ENCODE measurements around the gene LSM4. TPM values are rescaled to one million over a fixed set of nuclear protein-coding genes. Genes with fewer than 3 reads are reported as not detected.
A peak's percentile ranks its signal among the peaks of the same experiment; 100 is the strongest.

The LSM4 gene
- total RNA-seq, 2 donors from 2014 or later: 74.8 to 90.2 TPM

- no peaks in the 10 kb centered on the region for H3K36me3 ChIP-seq
These were observed 10.8 kb upstream of the LSM4 start for GRCh38 chr19:18333680-18334079.

DNA sequence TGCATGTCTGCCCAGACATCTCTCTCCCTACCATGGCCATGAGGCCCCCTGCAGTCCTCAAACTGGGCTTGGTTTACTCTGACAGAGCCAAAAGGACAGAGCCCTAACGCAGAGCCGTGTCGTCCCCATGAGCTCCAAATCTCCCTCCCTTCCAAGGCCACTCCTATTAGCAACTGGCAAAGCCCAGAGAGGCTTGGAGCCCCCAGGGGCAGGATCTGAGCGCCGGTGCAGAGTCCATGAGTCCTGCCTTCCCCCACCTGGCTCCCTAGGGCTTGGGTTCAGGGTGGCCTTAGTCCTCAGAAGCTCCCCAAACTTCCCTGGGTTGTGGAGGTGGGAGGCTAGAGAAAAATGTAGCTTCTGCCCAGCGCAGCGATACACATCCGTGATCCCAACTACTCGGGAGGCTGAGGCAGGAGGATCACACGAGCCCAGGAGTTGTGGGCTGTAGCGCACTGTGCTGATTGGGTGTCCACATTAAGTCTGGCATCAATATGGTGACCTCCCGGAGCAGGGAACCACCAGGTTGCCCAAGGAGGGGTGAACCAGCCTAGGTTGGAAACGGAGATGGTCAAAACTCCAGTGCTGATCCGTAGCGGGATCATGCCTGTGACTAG is 10.1 kb upstream of the LSM4 start:
- H3K4me1 ChIP-seq (ENCODE audit: control insufficient read depth in 1 of 2, low read depth in 2 of 2): peaks cover 4 to 10% of the 10 kb centered on the region in 2 donors
- H3K36me3 ChIP-seq: no peaks in the 10 kb centered on the region
- DNase-seq (ENCODE audit: low spot score) (no peak), ATAC-seq (ENCODE audit: insufficient number of reproducible peaks, low FRiP score, low read depth) (no peak)
- H3K9me3 ChIP-seq: no peaks in the 10 kb centered on the region
- no peak overlapping the region for H3K27ac ChIP-seq
- H3K27me3 ChIP-seq (replicated peaks; ENCODE audit: insufficient read depth): no peaks in the 10 kb centered on the region
- TF ChIP-seq CTCF (IDR thresholded peaks at IDR 0.05): no peak
- H3K4me3 ChIP-seq: no peak overlapping the region

More at GRCh38 chr19:18333680-18334079, 10.8 kb upstream of the LSM4 start:
- no peaks in the 10 kb centered on the region for H3K27me3 ChIP-seq (replicated peaks; ENCODE audit: insufficient read depth)
- DNase-seq (ENCODE audit: low spot score) (no peak), ATAC-seq (ENCODE audit: insufficient number of reproducible peaks, low FRiP score, low read depth) (no peak)
- H3K27ac ChIP-seq: no peak overlapping the region
- no peaks in the 10 kb centered on the region for H3K9me3 ChIP-seq
- no peak overlapping the region for H3K4me3 ChIP-seq
- peaks cover 4 to 9% of the 10 kb centered on the region in 2 donors for H3K4me1 ChIP-seq (ENCODE audit: control insufficient read depth in 1 of 2, low read depth in 2 of 2)
- no peak for TF ChIP-seq CTCF (IDR thresholded peaks at IDR 0.05)

DNA sequence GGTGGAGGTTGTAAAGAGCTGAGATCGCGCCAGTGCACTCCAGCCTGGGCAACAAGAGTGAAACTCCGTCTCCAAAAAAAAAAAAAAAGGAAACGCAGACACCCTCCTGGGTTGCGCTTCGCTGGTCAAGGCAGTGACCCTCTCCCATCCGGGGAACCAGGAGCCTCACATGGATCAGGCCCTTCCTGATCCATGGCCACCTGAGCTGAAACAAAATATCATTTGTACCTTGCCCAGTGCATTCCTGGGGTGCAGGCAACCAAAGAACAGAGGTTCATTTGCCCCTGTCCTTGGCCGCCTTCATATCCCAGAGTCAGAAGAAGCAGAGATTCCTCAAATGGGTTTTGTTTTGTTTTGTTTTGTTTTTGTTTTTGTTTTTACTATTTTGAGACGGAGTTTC is 8.0 kb upstream of the LSM4 start:
- no peaks in the 10 kb centered on the region for H3K27me3 ChIP-seq (replicated peaks; ENCODE audit: insufficient read depth)
- H3K9me3 ChIP-seq: no peaks in the 10 kb centered on the region
- TF ChIP-seq CTCF (IDR thresholded peaks at IDR 0.05): no peak
- no peak for DNase-seq (ENCODE audit: low spot score)
- H3K36me3 ChIP-seq: no peaks in the 10 kb centered on the region
- ATAC-seq (ENCODE audit: insufficient number of reproducible peaks, low FRiP score, low read depth): no peak
- H3K4me3 ChIP-seq: no peak overlapping the region
- peaks cover 4 to 10% of the 10 kb centered on the region in 2 donors for H3K4me1 ChIP-seq (ENCODE audit: control insufficient read depth in 1 of 2, low read depth in 2 of 2)
- H3K27ac ChIP-seq: no peak overlapping the region

DNA sequence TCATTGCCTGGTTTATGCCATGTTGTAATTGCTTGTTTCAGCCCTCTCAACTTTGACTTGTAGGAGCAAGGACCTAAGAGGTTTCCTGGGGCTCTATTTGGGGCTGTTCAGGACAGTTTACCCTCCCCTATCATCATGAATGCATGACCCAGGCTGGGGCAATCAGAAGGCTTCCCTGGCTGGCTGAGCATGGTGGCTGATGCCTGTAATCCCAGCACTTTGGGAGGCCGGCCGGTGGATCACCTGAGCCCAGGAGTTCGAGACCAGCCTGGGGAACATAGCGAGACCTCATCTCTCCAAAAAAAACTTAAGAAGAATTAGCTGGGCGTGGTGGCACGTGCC is 6.1 kb upstream of the LSM4 start:
- no peak for TF ChIP-seq CTCF (IDR thresholded peaks at IDR 0.05)
- H3K9me3 ChIP-seq: no peaks in the 10 kb centered on the region
- peak overlapping the region; percentile 36 to 39 for H3K27ac ChIP-seq
- ATAC-seq (ENCODE audit: insufficient number of reproducible peaks, low FRiP score, low read depth) (no peak), DNase-seq (ENCODE audit: low spot score) (no peak)
- H3K27me3 ChIP-seq (replicated peaks; ENCODE audit: insufficient read depth): no peaks in the 10 kb centered on the region
- H3K4me3 ChIP-seq: peak overlapping the region; percentile 51
- H3K4me1 ChIP-seq (ENCODE audit: control insufficient read depth in 1 of 2, low read depth in 2 of 2): peaks cover 4 to 15% of the 10 kb centered on the region in 2 donors
- H3K36me3 ChIP-seq: no peaks in the 10 kb centered on the region

GRCh38 chr19:18328340-18329034 is 5.6 kb upstream of the LSM4 start:
- peak; percentile 97 for TF ChIP-seq CTCF (IDR thresholded peaks at IDR 0.05)
- Histone ChIP-seq H3K27ac (peak overlapping the region; percentile 36 to 39), H3K27me3 (replicated peaks; ENCODE audit: insufficient read depth) (no peaks in the 10 kb centered on the region), H3K4me1 (ENCODE audit: control insufficient read depth in 1 of 2, low read depth in 2 of 2) (peaks cover 6 to 20% of the 10 kb centered on the region in 2 donors), H3K4me3 (peak overlapping the region; percentile 51), H3K9me3 (no peaks in the 10 kb centered on the region), H3K36me3 (no peaks in the 10 kb centered on the region)
- ATAC-seq (ENCODE audit: insufficient number of reproducible peaks, low FRiP score, low read depth) (peak; percentile 98), DNase-seq (ENCODE audit: low spot score) (peak; percentile 95)
